OCI-LY3 (cell line): ENCODE data around the gene MACROD2.
"Not testable (repeated sequence)": the region's sequence is repeated elsewhere in the genome, so short reads cannot be mapped to it uniquely, and the experiment has no call there.

Experiments
- H2AFZ ChIP-seq: fragments of 200-600, 300-600 bp; shearing (Covaris generic); 2 replicates; pipeline ENCODE4 v1.6.0; 2014; ENCODE audit warnings: antibody characterized with exemption, low read depth, low read length
- H3K27ac ChIP-seq: fragments of 200-600, 300-600 bp; sonication (generic); 2 replicates; pipeline ENCODE4 v1.5.1; 2014; ENCODE audit warnings: mild to moderate bottlenecking, low read length, moderate library complexity, mixed read lengths
- H3K27me3 ChIP-seq: fragments of 200-600, 300-600 bp; sonication (generic); 2 replicates; pipeline ENCODE4 v1.6.1; 2014; ENCODE audit warnings: low read depth, low read length, mixed read lengths
- H3K36me3 ChIP-seq: fragments of 200-600, 300-600 bp; sonication (generic); replicated peaks from 2 replicates; pipeline ENCODE3; 2014; ENCODE audit warnings: low read depth, low read length, mixed read lengths
- H3K4me1 ChIP-seq: fragments of 300-600, 200-600 bp; sonication (generic); 2 replicates; pipeline ENCODE4 v1.6.1; 2014; ENCODE audit warnings: low read length, mixed read lengths
- H3K4me2 ChIP-seq: fragments of 200-600, 300-600 bp; sonication (generic); 2 replicates; pipeline ENCODE4 v1.6.1; 2014; ENCODE audit warnings: low read length, mixed read lengths
- H3K4me3 ChIP-seq: fragments of 300-600, 200-600 bp; sonication (generic); 2 replicates; pipeline ENCODE4 v1.5.1; 2014; ENCODE audit warnings: antibody characterized with exemption, mild to moderate bottlenecking, low read length, moderate library complexity
- H3K79me2 ChIP-seq: fragments of 300-600, 200-600 bp; shearing (Covaris generic); 2 replicates; pipeline ENCODE4 v1.6.1; 2014; ENCODE audit warnings: mild to moderate bottlenecking, low read length, mixed read lengths
- H3K9ac ChIP-seq: fragments of 300-600, 200-600 bp; shearing (Covaris generic); 2 replicates; pipeline ENCODE4 v1.6.0; 2014; ENCODE audit warnings: mild to moderate bottlenecking, low read length, moderate library complexity
- H3K9me3 ChIP-seq: fragments of 200-600, 300-600 bp; shearing (Covaris generic); 2 replicates; pipeline ENCODE4 v1.6.1; 2014; ENCODE audit warnings: low read length, mixed read lengths; ENCODE audit not compliant: insufficient read depth
- H4K20me1 ChIP-seq: fragments of 200-600, 300-600 bp; sonication (generic); 2 replicates; pipeline ENCODE4 v1.6.1; 2016; ENCODE audit warnings: low read length, mixed read lengths; ENCODE audit not compliant: insufficient read depth
- CTCF ChIP-seq: fragments of 200-600, 300-600 bp; sonication (generic); IDR thresholded peaks from 2 replicates; pipeline ENCODE4 v1.5.1; 2014; ENCODE audit warnings: antibody characterized with exemption, low read length, low read depth
- EZH2phosphoT487 ChIP-seq: fragments of 200-600 bp; shearing (Covaris generic); IDR thresholded peaks from 2 replicates; pipeline ENCODE4 v1.6.1; 2018; ENCODE audit warnings: antibody characterized with exemption, mixed run types, low read depth

Gene MACROD2

GRCh38 chr20:14036567-14036966, 41.3 kb downstream of the MACROD2 start:
- Histone ChIP-seq H2AFZ (no peak overlapping the region), H3K79me2 (no peaks in the 10 kb centered on the region), H3K27me3 (0 out of 2 replicates have a peak, but pooled peaks cover 4% of the 10 kb centered on the region), H4K20me1 (no peaks in the 10 kb centered on the region), H3K4me1 (no peaks in the 10 kb centered on the region), H3K27ac (no peak overlapping the region), H3K9me3 (no peaks in the 10 kb centered on the region), H3K4me2 (no peak overlapping the region), H3K9ac (no peak overlapping the region), H3K4me3 (no peak overlapping the region), H3K36me3 (no peaks in the 10 kb centered on the region)
- TF ChIP-seq EZH2phosphoT487 (no peak), CTCF (no peak)

GRCh38 chr20:14044712-14045276, 49.5 kb downstream of the MACROD2 start:
- not testable (repeated sequence) for H4K20me1 ChIP-seq, H3K9me3 ChIP-seq, H3K4me3 ChIP-seq, H3K4me2 ChIP-seq, H3K4me1 ChIP-seq, H3K79me2 ChIP-seq, H3K36me3 ChIP-seq, H3K27ac ChIP-seq, H3K9ac ChIP-seq, H2AFZ ChIP-seq
- peaks cover 21% of the 10 kb centered on the region for H3K27me3 ChIP-seq

GRCh38 chr20:14046534-14046933, 51.2 kb downstream of the MACROD2 start:
- peaks cover 32% of the 10 kb centered on the region for H3K27me3 ChIP-seq
- no peaks in the 10 kb centered on the region for H4K20me1 ChIP-seq
- no peaks in the 10 kb centered on the region for H3K79me2 ChIP-seq
- H3K36me3 ChIP-seq = no peaks in the 10 kb centered on the region
- peaks cover 22% of the 10 kb centered on the region for H3K4me1 ChIP-seq
- H3K4me2 ChIP-seq = no peak overlapping the region
- no peak overlapping the region for H3K9ac ChIP-seq
- no peak overlapping the region for H2AFZ ChIP-seq
- TF ChIP-seq CTCF (no peak), EZH2phosphoT487 (no peak)
- H3K9me3 ChIP-seq = no peaks in the 10 kb centered on the region
- no peak overlapping the region for H3K4me3 ChIP-seq
- no peak overlapping the region for H3K27ac ChIP-seq

GRCh38 chr20:14049111-14049510, 53.8 kb downstream of the MACROD2 start:
- no peak for TF ChIP-seq CTCF
- no peak overlapping the region for H2AFZ ChIP-seq

GRCh38 chr20:14051454-14051853, 56.1 kb downstream of the MACROD2 start:
- Histone ChIP-seq H3K4me1 (peaks cover 22% of the 10 kb centered on the region), H3K4me2 (no peak overlapping the region), H3K79me2 (no peaks in the 10 kb centered on the region), H3K4me3 (no peak overlapping the region), H2AFZ (no peak overlapping the region), H3K27me3 (peaks cover 49% of the 10 kb centered on the region), H3K27ac (no peak overlapping the region), H4K20me1 (no peaks in the 10 kb centered on the region), H3K9ac (no peak overlapping the region), H3K9me3 (no peaks in the 10 kb centered on the region), H3K36me3 (no peaks in the 10 kb centered on the region)
- TF ChIP-seq CTCF (no peak), EZH2phosphoT487 (no peak)

More at GRCh38 chr20:14049111-14049510, 53.8 kb downstream of the MACROD2 start:
- H3K4me1 ChIP-seq = peaks cover 22% of the 10 kb centered on the region
- H3K4me2 ChIP-seq = peak overlapping the region; percentile 36; the same call in 1 of the 2 replicates
- H3K9me3 ChIP-seq = no peaks in the 10 kb centered on the region
- no peak overlapping the region for H3K4me3 ChIP-seq
- H3K27me3 ChIP-seq = peaks cover 40% of the 10 kb centered on the region
- no peaks in the 10 kb centered on the region for H3K79me2 ChIP-seq
- H3K27ac ChIP-seq = no peak overlapping the region
- no peak overlapping the region for H3K9ac ChIP-seq
- no peaks in the 10 kb centered on the region for H3K36me3 ChIP-seq
- no peaks in the 10 kb centered on the region for H4K20me1 ChIP-seq
